Prostate gland (tissue), 2 donors: Measurements from ENCODE around the gene ZNF609.

Experiments used
- POLR2A ChIP-seq: fragments of 450-650 bp; IDR thresholded peaks from one replicate; pipeline ENCODE4 v1.6.1; 2016; ENCODE audit warnings: antibody characterized with exemption, mild to moderate bottlenecking
- POLR2AphosphoS5 ChIP-seq: sonication (generic); formaldehyde crosslinking; IDR thresholded peaks from one replicate; pipeline ENCODE4 v1.6.1; 2017; ENCODE audit warnings: antibody characterized with exemption
- TF ChIP-seq, protein P1 (sequence below), 4 experiments: fragments of 200-600 bp in 2 of 4; fragments of 450-650 bp in 2 of 4; sonication (generic) in 2 of 4; IDR thresholded peaks; 1 replicate in 3 of 4; 2 replicates in 1 of 4; pipeline ENCODE4 v1.5.1; 2016 to 2019; ENCODE audit warnings: antibody characterized with exemption in 4 of 4, mild to moderate bottlenecking in 2 of 4, moderate library complexity in 2 of 4

DNA sequence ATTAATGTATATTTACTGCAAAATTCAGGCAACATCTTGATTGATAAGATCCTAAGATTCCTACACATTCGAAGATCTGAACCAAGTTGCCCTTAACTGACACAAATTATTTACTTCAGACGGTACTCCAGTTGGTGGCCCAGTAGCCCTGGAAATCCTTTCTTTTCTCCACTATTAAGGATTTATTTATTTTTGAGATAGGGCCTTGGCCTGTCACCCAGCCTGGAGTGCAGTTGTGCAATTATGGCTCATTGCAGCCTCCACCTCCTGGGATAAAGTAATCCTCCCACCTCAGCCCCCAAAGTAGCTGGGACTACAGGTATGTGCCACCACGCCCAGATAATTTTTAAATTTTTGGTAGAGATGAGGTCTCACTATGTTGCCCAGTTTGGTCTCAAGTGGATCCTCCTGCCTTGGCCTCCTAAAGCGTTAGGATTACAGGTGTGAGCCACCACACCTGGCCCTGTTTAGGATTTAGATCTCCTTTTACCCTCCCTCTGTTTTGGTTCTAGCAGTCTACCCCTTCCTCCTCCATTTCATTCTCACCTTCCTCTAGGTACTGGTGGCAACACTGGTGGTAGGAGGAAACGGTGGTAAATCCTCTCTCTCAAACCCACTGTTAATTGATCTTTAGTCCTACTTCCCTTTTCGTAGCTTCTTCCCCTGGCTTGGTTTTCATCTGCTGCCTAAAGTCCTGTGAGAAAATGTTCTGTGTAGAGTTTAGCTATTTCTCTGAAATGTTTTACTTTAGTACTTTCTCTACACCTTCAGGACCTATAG, 12.7 kb upstream of the ZNF609 start:
- TF ChIP-seq, protein P1, sequence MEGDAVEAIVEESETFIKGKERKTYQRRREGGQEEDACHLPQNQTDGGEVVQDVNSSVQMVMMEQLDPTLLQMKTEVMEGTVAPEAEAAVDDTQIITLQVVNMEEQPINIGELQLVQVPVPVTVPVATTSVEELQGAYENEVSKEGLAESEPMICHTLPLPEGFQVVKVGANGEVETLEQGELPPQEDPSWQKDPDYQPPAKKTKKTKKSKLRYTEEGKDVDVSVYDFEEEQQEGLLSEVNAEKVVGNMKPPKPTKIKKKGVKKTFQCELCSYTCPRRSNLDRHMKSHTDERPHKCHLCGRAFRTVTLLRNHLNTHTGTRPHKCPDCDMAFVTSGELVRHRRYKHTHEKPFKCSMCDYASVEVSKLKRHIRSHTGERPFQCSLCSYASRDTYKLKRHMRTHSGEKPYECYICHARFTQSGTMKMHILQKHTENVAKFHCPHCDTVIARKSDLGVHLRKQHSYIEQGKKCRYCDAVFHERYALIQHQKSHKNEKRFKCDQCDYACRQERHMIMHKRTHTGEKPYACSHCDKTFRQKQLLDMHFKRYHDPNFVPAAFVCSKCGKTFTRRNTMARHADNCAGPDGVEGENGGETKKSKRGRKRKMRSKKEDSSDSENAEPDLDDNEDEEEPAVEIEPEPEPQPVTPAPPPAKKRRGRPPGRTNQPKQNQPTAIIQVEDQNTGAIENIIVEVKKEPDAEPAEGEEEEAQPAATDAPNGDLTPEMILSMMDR (IDR thresholded peaks at IDR 0.05), result no peak
- no peak for TF ChIP-seq POLR2A
- no peak for TF ChIP-seq POLR2AphosphoS5
